NCI-H748 (cell line): ENCODE results near the gene NBEA.

ENCODE experiments used
- DNase-seq: peaks from one replicate; lab custom pipeline; 2025; ENCODE audit not compliant: unreplicated experiment; lab: John Stamatoyannopoulos, UW

The NBEA gene

GRCh38 chr13:35720690-35721554, 778.9 kb downstream of the NBEA start:
- DNase-seq: peak; percentile 64
